GM23338 (cell line): ENCODE measurements around the gene TBATA.

Experiments used
- CTCF ChIP-seq, 2 experiments: fragments of 200-600 bp in 1 of 2; sonication (generic) in 1 of 2; conservative IDR thresholded peaks; 2 replicates each; pipeline versions ENCODE4 v1.5.1 to v1.6.1; 2016 to 2017; ENCODE audit warnings: antibody characterized with exemption in 2 of 2, low read depth in 2 of 2, mild to moderate bottlenecking in 2 of 2, moderate library complexity in 1 of 2
- ETS1 ChIP-seq: IDR thresholded peaks from 2 replicates; pipeline ENCODE4 v1.6.1; 2016; ENCODE audit warnings: antibody characterized with exemption
- EZH2 ChIP-seq: fragments of 200-600 bp; sonication (generic); IDR thresholded peaks from one replicate; pipeline ENCODE4 v1.8.0; 2017; ENCODE audit warnings: antibody characterized with exemption, mild to moderate bottlenecking, low read depth; ENCODE audit not compliant: unreplicated experiment
- EZH2phosphoT487 ChIP-seq: fragments of 200-600 bp; sonication (generic); IDR thresholded peaks from one replicate; pipeline ENCODE4 v1.8.1; 2018; ENCODE audit warnings: antibody characterized with exemption; ENCODE audit not compliant: unreplicated experiment
- NANOG ChIP-seq: IDR thresholded peaks from 2 replicates; pipeline ENCODE4 v1.6.1; 2016; ENCODE audit warnings: antibody characterized with exemption, borderline replicate concordance
- POLR2AphosphoS5 ChIP-seq: IDR thresholded peaks from 2 replicates; pipeline ENCODE4 v1.6.1; 2016; ENCODE audit warnings: antibody characterized with exemption, low read depth
- REST ChIP-seq: IDR thresholded peaks from one replicate; pipeline ENCODE4 v1.6.1; 2018; ENCODE audit warnings: antibody characterized with exemption; ENCODE audit not compliant: unreplicated experiment
- ZNF331 ChIP-seq: fragments of 250-450 bp; sonication (Bioruptor Pico); IDR thresholded peaks from 2 replicates; pipeline ENCODE4 v1.5.0; 2020; ENCODE audit warnings: low read depth, mild to moderate bottlenecking, moderate library complexity

GRCh38 chr10:70722820-70723424 is 62.3 kb downstream of the TBATA start:
- TF ChIP-seq CTCF (conservative IDR thresholded peaks at IDR 0.05; ENCODE audit: low read depth in 2 of 2) = no peak
- TF ChIP-seq EZH2 = no peak
- no peak for TF ChIP-seq EZH2phosphoT487
- no peak for TF ChIP-seq REST
- no peak for TF ChIP-seq NANOG
- no peak for TF ChIP-seq ZNF331
- no peak for TF ChIP-seq POLR2AphosphoS5
- TF ChIP-seq ETS1 = no peak
